HG03139 (cell line): ENCODE data around the gene TPO.
"Not testable (repeated sequence)": the region's sequence is repeated elsewhere in the genome, so short reads cannot be mapped to it uniquely, and the experiment has no call there.

Source experiments
- ATAC-seq: cut with Tn5 transposase; IDR thresholded peaks from one replicate; pipeline ENCODE4 v1.9.1; 2021; ENCODE audit not compliant: unreplicated experiment

The TPO gene

GRCh38 chr2:1498176-1498575 lies 84.9 kb downstream of the TPO start:
- no peak for ATAC-seq

GRCh38 chr2:1499033-1499795 lies 86.0 kb downstream of the TPO start:
- no peak for ATAC-seq

GRCh38 chr2:1501038-1501851 lies 88.0 kb downstream of the TPO start:
- ATAC-seq = no peak

GRCh38 chr2:1501991-1502390 lies 88.7 kb downstream of the TPO start:
- no peak for ATAC-seq

GRCh38 chr2:1502891-1503304 lies 89.6 kb downstream of the TPO start:
- no peak for ATAC-seq

GRCh38 chr2:1503471-1504310 lies 90.4 kb downstream of the TPO start:
- ATAC-seq = no peak

GRCh38 chr2:1504311-1504750 lies 91.1 kb downstream of the TPO start:
- ATAC-seq = no peak

- ATAC-seq = no peak
Observed at GRCh38 chr2:1505031-1505441, 91.8 kb downstream of the TPO start.

GRCh38 chr2:1509271-1510065 lies 96.2 kb downstream of the TPO start:
- no peak for ATAC-seq

- no peak for ATAC-seq
Observed at GRCh38 chr2:1510176-1510575, 96.9 kb downstream of the TPO start.

- no peak for ATAC-seq
Observed at GRCh38 chr2:1511455-1511854, 98.2 kb downstream of the TPO start.

- no peak for ATAC-seq
Observed at GRCh38 chr2:1512321-1513289, 99.3 kb downstream of the TPO start.

GRCh38 chr2:1514391-1515072 lies 101.3 kb downstream of the TPO start:
- ATAC-seq = no peak

GRCh38 chr2:1515073-1515430 lies 101.8 kb downstream of the TPO start:
- ATAC-seq = no peak

GRCh38 chr2:1515986-1516797 lies 102.9 kb downstream of the TPO start:
- no peak for ATAC-seq

GRCh38 chr2:1516798-1517060 lies 103.5 kb downstream of the TPO start:
- ATAC-seq = no peak

- ATAC-seq = not testable (repeated sequence)
Observed at GRCh38 chr2:1517291-1517690, 104.0 kb downstream of the TPO start.

GRCh38 chr2:1517786-1518185 lies 104.5 kb downstream of the TPO start:
- ATAC-seq = no peak
